ENCODE results near the gene ECHDC3.

The ECHDC3 gene

GRCh38 chr10:11782793-11783557 lies 40.8 kb downstream of the ECHDC3 start:
- DNase-seq (ENCODE audit: low read depth in 2 of 2): no peak

GRCh38 chr10:11783558-11783865 lies 41.3 kb downstream of the ECHDC3 start:
- DNase-seq (ENCODE audit: low read depth in 2 of 2): no peak

GRCh38 chr10:11787374-11787773 lies 45.2 kb downstream of the ECHDC3 start:
- DNase-seq (ENCODE audit: low read depth in 2 of 2): no peak

GRCh38 chr10:11787846-11788245 lies 45.7 kb downstream of the ECHDC3 start:
- no peak for DNase-seq (ENCODE audit: low read depth in 2 of 2)

GRCh38 chr10:11789306-11789705 lies 47.1 kb downstream of the ECHDC3 start:
- DNase-seq (ENCODE audit: low read depth in 2 of 2): no peak

- DNase-seq (ENCODE audit: low read depth in 2 of 2): no peak
These were observed 47.8 kb downstream of the ECHDC3 start for GRCh38 chr10:11789956-11790355.

- DNase-seq (ENCODE audit: low read depth in 2 of 2): no peak
These were observed 51.7 kb downstream of the ECHDC3 start for GRCh38 chr10:11793762-11794479.

- no peak for DNase-seq (ENCODE audit: low read depth in 2 of 2)
These were observed 52.4 kb downstream of the ECHDC3 start for GRCh38 chr10:11794566-11794965.

- no peak for DNase-seq (ENCODE audit: low read depth in 2 of 2)
These were observed 53.1 kb downstream of the ECHDC3 start for GRCh38 chr10:11795101-11795920.

- no peak for DNase-seq (ENCODE audit: low read depth in 2 of 2)
These were observed 54.3 kb downstream of the ECHDC3 start for GRCh38 chr10:11796474-11796873.

GRCh38 chr10:11797281-11797680 lies 55.1 kb downstream of the ECHDC3 start:
- no peak for DNase-seq (ENCODE audit: low read depth in 2 of 2)

GRCh38 chr10:11797847-11798633 lies 55.9 kb downstream of the ECHDC3 start:
- no peak for DNase-seq (ENCODE audit: low read depth in 2 of 2)

- no peak for DNase-seq (ENCODE audit: low read depth in 2 of 2)
These were observed 56.9 kb downstream of the ECHDC3 start for GRCh38 chr10:11798845-11799735.

GRCh38 chr10:11799736-11800080 lies 57.5 kb downstream of the ECHDC3 start:
- no peak for DNase-seq (ENCODE audit: low read depth in 2 of 2)

GRCh38 chr10:11804336-11804735 lies 62.2 kb downstream of the ECHDC3 start:
- DNase-seq (ENCODE audit: low read depth in 2 of 2): no peak

GRCh38 chr10:11805792-11806191 lies 63.6 kb downstream of the ECHDC3 start:
- DNase-seq (ENCODE audit: low read depth in 2 of 2): no peak

- DNase-seq (ENCODE audit: low read depth in 2 of 2): no peak
These were observed 64.5 kb downstream of the ECHDC3 start for GRCh38 chr10:11806706-11807105.

GRCh38 chr10:11808808-11809207 lies 66.6 kb downstream of the ECHDC3 start:
- DNase-seq (ENCODE audit: low read depth in 2 of 2): no peak

- DNase-seq (ENCODE audit: low read depth in 2 of 2): no peak
These were observed 68.2 kb downstream of the ECHDC3 start for GRCh38 chr10:11810313-11810766.

GRCh38 chr10:11810973-11811372 lies 68.8 kb downstream of the ECHDC3 start:
- DNase-seq (ENCODE audit: low read depth in 2 of 2): no peak

GRCh38 chr10:11813177-11813576 lies 71.0 kb downstream of the ECHDC3 start:
- DNase-seq (ENCODE audit: low read depth in 2 of 2): no peak
